HEK293T (cell line): ENCODE results near the gene NOL4L.

ENCODE experiments used
- CTCF ChIA-PET: fragments of 350-600 bp; formaldehyde crosslinking; extraction: SDS; loops from one replicate; lab custom pipeline; 2021; ENCODE audit warnings: antibody characterized with exemption, inconsistent platforms; lab: Yijun Ruan, JAX
- POLR2A ChIA-PET: fragments of 350-600 bp; formaldehyde crosslinking; extraction: SDS; loops from one replicate; lab custom pipeline; 2020; ENCODE audit warnings: antibody characterized with exemption, inconsistent platforms; lab: Yijun Ruan, JAX
- DNase-seq: peaks from one replicate; pipeline ENCODE4 v3.0.0; 2012; ENCODE audit warnings: mixed read lengths; ENCODE audit errors: extremely low spot score
- ARNT ChIP-seq: fragments of 450-650 bp; IDR thresholded peaks from 2 replicates; pipeline ENCODE4 v1.6.1; 2017; ENCODE audit warnings: mild to moderate bottlenecking
- BHLHE40 ChIP-seq: fragments of 450-650 bp; IDR thresholded peaks from 2 replicates; pipeline ENCODE4 v1.6.1; 2016; ENCODE audit warnings: mild to moderate bottlenecking, moderate library complexity, borderline replicate concordance
- CTBP1 ChIP-seq: fragments of 450-650 bp; IDR thresholded peaks from 2 replicates; pipeline ENCODE4 v1.6.1; 2016; ENCODE audit warnings: borderline replicate concordance
- ELF4 ChIP-seq: fragments of 450-650 bp; IDR thresholded peaks from 2 replicates; pipeline ENCODE4 v1.6.1; 2017; ENCODE audit warnings: antibody characterized with exemption
- FOXA1 ChIP-seq: fragments of 450-650 bp; IDR thresholded peaks from 2 replicates; pipeline ENCODE4 v1.6.1; 2016; ENCODE audit warnings: mild to moderate bottlenecking
- FOXK2 ChIP-seq: fragments of 450-650 bp; IDR thresholded peaks from 2 replicates; pipeline ENCODE4 v1.6.1; 2016; ENCODE audit warnings: mild to moderate bottlenecking
- FOXM1 ChIP-seq: fragments of 450-650 bp; IDR thresholded peaks from 2 replicates; pipeline ENCODE4 v1.6.1; 2017; ENCODE audit warnings: mild to moderate bottlenecking, borderline replicate concordance
- HDGF ChIP-seq: fragments of 450-650 bp; IDR thresholded peaks from 2 replicates; pipeline ENCODE4 v1.6.1; 2017; ENCODE audit warnings: antibody characterized with exemption, borderline replicate concordance
- L3MBTL2 ChIP-seq: fragments of 450-650 bp; conservative IDR thresholded peaks from 2 replicates; pipeline ENCODE4 v1.6.1; 2016; ENCODE audit warnings: mild to moderate bottlenecking
- LEF1 ChIP-seq: fragments of 450-650 bp; IDR thresholded peaks from 2 replicates; pipeline ENCODE4 v1.6.1; 2017; ENCODE audit warnings: mild to moderate bottlenecking, borderline replicate concordance
- NFRKB ChIP-seq: fragments of 450-650 bp; IDR thresholded peaks from 2 replicates; pipeline ENCODE4 v1.6.1; 2016; ENCODE audit warnings: mild to moderate bottlenecking, moderate library complexity
- PKNOX1 ChIP-seq: fragments of 450-650 bp; IDR thresholded peaks from 2 replicates; pipeline ENCODE4 v1.6.1; 2016
- SP1 ChIP-seq: fragments of 450-650 bp; IDR thresholded peaks from 2 replicates; pipeline ENCODE4 v1.6.1; 2017
- SUZ12 ChIP-seq: fragments of 450-650 bp; IDR thresholded peaks from 2 replicates; pipeline ENCODE4 v1.6.1; 2016; ENCODE audit warnings: mild to moderate bottlenecking
- TARDBP ChIP-seq: fragments of 450-650 bp; IDR thresholded peaks from 2 replicates; pipeline ENCODE4 v1.6.1; 2016
- ZNF384 ChIP-seq: fragments of 450-650 bp; IDR thresholded peaks from 2 replicates; pipeline ENCODE4 v1.6.1; 2016

Gene NOL4L

GRCh38 chr20:32434434-32434833 lies 150.7 kb downstream of the NOL4L start:
- DNase-seq = no peak
- POLR2A ChIA-PET = no interaction called here
- TF ChIP-seq ZNF384 (no peak), FOXA1 (no peak), FOXK2 (no peak), L3MBTL2 (no peak), TARDBP (no peak), LEF1 (no peak), PKNOX1 (no peak), SP1 (no peak), SUZ12 (no peak), NFRKB (no peak), CTBP1 (no peak), BHLHE40 (no peak), HDGF (no peak)
- CTCF ChIA-PET = no interaction called here

GRCh38 chr20:32433311-32434021 lies 151.7 kb downstream of the NOL4L start:
- ChIA-PET POLR2A (no interaction called here), CTCF (no interaction called here)
- DNase-seq = no peak
- TF ChIP-seq HDGF = no peak
- no peak for TF ChIP-seq SP1
- no peak for TF ChIP-seq ARNT

GRCh38 chr20:32432277-32432676 lies 152.9 kb downstream of the NOL4L start:
- ChIA-PET CTCF (no interaction called here), POLR2A (no interaction called here)
- TF ChIP-seq FOXA1 (no peak), TARDBP (no peak), ARNT (no peak), LEF1 (no peak), CTBP1 (no peak), L3MBTL2 (no peak), PKNOX1 (no peak), HDGF (no peak), ZNF384 (no peak), BHLHE40 (no peak), FOXM1 (no peak), SP1 (no peak), NFRKB (no peak), SUZ12 (no peak), ELF4 (no peak)
- no peak for DNase-seq

- ChIA-PET CTCF (interaction anchor here (0.7 kb wide), 1 partner anchor 80 kb away, joined by 3 read pairs; no protein-coding TSS in a partner anchor), POLR2A (no interaction called here)
- DNase-seq = no peak
- no peak for TF ChIP-seq PKNOX1
- TF ChIP-seq ZNF384 = no peak
- TF ChIP-seq FOXK2 = no peak
- no peak for TF ChIP-seq FOXM1
- TF ChIP-seq BHLHE40 = no peak
- no peak for TF ChIP-seq FOXA1
- TF ChIP-seq ELF4 = no peak
Measured at GRCh38 chr20:32431457-32431856, 153.7 kb downstream of the NOL4L start.

GRCh38 chr20:32429745-32430360 lies 155.3 kb downstream of the NOL4L start:
- no peak for DNase-seq
- ChIA-PET POLR2A (no interaction called here), CTCF (no interaction called here)
- TF ChIP-seq TARDBP = no peak
- TF ChIP-seq L3MBTL2 = no peak
- no peak for TF ChIP-seq ZNF384
- TF ChIP-seq BHLHE40 = no peak
- TF ChIP-seq SUZ12 = no peak
- no peak for TF ChIP-seq CTBP1
- no peak for TF ChIP-seq NFRKB
- no peak for TF ChIP-seq LEF1
- TF ChIP-seq FOXM1 = no peak
- no peak for TF ChIP-seq SP1

- CTCF ChIA-PET = no interaction called here
Measured at GRCh38 chr20:32429343-32429742, 155.8 kb downstream of the NOL4L start.

More at GRCh38 chr20:32429343-32429742, 155.8 kb downstream of the NOL4L start:
- TF ChIP-seq CTBP1 (no peak), FOXA1 (no peak), L3MBTL2 (no peak), ZNF384 (no peak), ELF4 (no peak), BHLHE40 (no peak)
- DNase-seq = no peak
- POLR2A ChIA-PET = no interaction called here
